GM19025 (cell line): Measurements from ENCODE around the gene NPNT.

Source experiments
- ATAC-seq: cut with Tn5 transposase; IDR thresholded peaks from one replicate; pipeline ENCODE4 v1.9.1; 2021; ENCODE audit warnings: mild to moderate bottlenecking, low read depth, moderate library complexity; ENCODE audit not compliant: unreplicated experiment

NPNT gene

DNA sequence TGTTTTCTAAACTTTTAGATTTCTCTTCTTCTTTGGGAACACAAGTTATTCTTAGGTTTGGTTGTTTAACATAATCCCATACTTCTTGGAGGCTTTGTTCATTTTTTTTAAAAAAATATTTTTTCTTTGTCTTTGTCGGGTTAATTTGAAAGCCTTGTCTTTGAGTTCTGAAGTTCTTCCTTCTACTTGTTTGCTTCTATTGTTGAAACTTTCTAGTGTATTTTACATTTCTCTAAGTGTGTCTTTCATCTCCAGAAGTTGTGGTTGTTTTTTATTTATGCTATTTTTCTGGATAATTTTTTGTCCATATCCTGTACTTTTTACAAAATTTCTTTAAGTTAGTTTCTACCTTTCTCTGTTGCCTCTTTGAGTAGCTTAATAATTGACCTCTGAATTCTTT, 116.1 kb downstream of the NPNT start:
- no peak for ATAC-seq

- ATAC-seq: no peak
Observed at GRCh38 chr4:106017975-106018374, 122.7 kb downstream of the NPNT start.

- no peak for ATAC-seq
Observed at GRCh38 chr4:106019771-106020170, 124.5 kb downstream of the NPNT start.
